Left renal cortex interstitium (tissue), 4 donors: Measurements from ENCODE around the gene SEMA5A. TPM values are rescaled to one million over a fixed set of nuclear protein-coding genes. Genes with fewer than 3 reads are reported as not detected.

Experiments used
- DNase-seq, 4 donors: peaks; one replicate each; pipeline ENCODE4 v3.0.0-alpha.2; 2013; ENCODE audit warnings: low read depth in 4 of 4, low spot score in 2 of 4, missing footprints in 1 of 4
- polyA plus RNA-seq, 4 donors: library from polyadenylated mRNA; unstranded; fragments of 120-200 nt; gene quantifications; one replicate each; pipeline ENCODE4 v1.2.1, GENCODE V29; 2013; ENCODE audit not compliant: insufficient read length in 4 of 4

Gene SEMA5A
- polyA plus RNA-seq, 4 donors = 34.7 to 37.4 (median 36.2) TPM

GRCh38 chr5:9342161-9342787 lies 203.6 kb downstream of the SEMA5A start:
- DNase-seq = no peak

- DNase-seq = no peak
Measured at GRCh38 chr5:9340085-9340484, 205.8 kb downstream of the SEMA5A start.

GRCh38 chr5:9339206-9339818 lies 206.6 kb downstream of the SEMA5A start:
- DNase-seq = no peak

- no peak for DNase-seq
Measured at GRCh38 chr5:9338796-9339195, 207.1 kb downstream of the SEMA5A start.

DNA sequence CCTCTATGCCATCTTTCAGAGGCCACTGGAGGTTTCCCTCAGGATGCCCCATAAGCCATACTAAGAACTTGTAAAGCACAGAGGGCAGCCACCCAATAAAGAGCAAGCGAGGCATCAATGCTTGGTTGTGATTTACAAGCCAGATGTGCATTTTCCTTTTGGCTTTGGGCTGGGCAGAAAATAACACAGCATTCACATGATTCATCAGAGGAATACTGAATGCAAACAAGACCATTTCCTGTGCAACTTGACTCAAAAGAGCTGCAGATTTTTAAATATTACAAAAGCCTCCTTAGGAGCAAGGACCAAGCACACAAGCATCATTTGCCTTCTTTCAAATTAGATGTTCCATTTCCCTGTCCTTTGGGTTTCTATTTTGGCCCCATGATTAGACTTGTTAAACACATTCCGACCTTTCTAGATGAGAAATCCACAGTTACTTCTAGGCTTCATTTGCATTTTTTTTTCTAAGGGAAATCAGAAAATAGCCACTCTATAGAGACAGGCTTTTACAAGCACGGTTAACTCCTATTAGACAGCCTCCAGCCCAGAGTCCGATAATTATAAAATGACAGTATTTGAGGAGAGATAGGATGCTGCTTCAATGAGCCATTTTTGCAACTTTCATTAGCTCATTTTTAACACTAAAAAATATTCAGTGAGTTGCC lies 207.8 kb downstream of the SEMA5A start:
- no peak for DNase-seq

DNA sequence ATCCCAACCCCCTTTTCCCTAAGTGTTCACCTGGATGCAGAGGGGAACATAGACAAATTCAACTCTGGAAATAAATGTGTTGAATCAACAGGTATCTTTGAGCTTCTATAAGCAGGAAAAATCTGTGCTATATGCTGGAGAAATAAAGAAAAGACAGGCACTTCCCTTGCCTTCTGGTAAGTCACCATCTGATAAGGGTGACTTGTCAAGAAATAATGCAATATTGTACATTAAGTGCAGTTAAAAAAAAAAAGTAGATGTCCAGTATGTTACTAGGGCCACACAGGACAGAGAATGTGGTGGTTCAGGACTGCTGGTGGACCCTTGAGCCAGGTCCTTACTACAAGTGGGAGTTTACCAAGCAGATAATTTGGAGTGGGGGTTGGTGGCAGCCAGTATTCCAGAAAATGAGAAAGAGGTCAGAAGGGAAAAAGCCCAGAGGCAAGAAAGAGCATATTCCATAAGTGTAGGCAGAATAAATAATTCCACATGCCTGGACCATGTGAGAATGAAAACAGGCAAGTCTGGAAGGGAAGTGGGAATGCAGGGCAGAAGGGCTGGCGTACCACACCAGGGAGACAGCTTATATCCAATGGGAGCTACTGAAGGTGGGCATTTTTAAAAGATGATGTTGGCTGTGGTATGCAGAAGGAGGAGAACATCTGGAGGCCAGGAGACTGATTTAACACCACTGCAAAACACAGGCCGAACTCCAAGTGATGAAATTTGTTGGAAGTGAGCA lies 209.9 kb downstream of the SEMA5A start:
- DNase-seq = no peak

- no peak for DNase-seq
Measured at GRCh38 chr5:9335269-9335668, 210.6 kb downstream of the SEMA5A start.

- DNase-seq = no peak
Measured at GRCh38 chr5:9332026-9332425, 213.8 kb downstream of the SEMA5A start.

DNA sequence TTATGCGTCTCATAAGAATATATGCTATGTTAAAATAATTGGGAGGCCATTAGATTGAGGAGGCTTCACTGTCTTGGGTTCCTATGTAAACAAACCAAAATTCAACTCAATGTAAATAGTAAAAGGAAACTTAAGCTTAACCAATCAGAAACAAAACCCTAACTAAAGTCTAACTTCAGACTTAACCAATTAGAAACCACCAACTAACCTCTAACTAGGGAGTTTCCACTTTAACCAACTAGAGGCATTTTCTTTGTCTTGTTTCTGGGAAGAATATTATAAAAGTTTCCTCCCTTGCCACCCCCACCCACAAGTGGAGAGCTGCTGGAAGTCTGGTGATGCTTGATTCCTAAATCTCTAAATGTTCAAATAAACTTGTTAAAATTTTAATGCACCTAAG lies 214.5 kb downstream of the SEMA5A start:
- no peak for DNase-seq

- DNase-seq = no peak
Measured at GRCh38 chr5:9329125-9329524, 216.8 kb downstream of the SEMA5A start.

DNA sequence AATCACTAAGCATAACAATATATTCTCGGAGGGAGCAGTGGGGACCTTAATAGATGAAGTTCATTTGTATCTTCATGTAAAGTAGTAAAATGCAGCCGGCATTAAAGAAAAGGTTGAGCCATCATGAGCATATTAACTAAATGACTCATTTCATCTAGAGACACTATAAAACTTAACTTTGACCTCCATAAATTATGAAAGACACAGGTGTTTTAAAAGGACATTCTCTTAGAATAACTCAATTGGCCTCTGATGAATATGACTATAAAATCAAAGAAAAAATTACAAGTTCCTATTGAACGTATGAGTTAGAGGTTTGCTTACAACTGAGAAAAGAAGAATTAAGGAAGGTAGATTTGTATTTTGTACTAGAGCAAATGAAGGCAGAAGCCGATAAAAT lies 220.3 kb downstream of the SEMA5A start:
- DNase-seq = no peak

DNA sequence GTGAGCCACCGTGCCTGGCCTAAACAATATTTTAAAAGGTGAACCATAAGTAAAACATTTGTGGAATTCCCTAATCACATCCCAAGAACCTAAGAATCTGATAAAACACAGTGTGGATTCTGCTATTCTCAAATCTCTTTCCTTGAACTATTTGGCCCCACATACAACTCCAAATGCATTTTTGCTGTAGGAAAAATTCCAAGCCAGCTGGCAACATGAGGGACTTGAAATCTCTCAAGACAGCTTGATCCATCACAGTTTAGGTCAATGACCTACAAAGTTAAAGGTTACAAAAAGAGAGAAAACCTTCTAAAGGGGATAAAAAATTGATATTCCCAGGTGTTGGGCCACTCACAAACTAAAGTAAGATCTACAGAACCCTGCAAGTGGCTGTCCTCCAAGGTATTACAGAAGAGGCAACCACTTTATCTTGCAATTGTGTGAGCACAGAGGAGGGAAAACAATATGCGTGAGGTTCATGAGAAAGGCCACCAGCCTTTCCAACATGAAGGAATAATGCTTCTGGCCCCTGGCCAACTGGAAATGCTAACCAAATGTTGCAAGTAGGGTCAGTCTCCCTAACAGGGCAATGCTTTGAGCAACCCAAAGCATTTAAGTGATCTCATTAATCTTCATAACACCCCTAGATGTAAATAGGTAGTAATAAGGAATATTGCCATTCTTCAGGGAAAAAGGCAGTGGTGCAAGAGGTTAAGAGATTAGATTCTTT lies 221.4 kb downstream of the SEMA5A start:
- no peak for DNase-seq

GRCh38 chr5:9320652-9321051 lies 225.2 kb downstream of the SEMA5A start:
- DNase-seq = no peak

DNA sequence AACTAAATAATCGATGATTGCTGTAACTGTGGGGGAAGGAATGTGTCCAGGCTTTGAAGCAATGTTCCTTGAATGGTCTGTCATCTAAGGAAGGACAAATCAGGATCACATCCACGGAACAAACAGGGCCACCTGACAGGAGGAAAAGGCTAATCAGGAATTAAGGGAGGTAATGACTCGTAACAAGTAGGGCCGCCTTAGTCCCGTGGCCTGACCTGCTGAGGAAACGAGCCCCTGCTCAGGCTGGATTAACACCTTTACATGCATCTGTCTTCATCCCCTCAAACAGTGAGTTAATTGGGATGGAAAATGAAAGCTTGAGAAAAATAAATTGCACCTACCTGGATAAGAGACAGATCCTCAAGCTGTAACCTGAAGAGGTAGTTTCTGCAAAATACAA lies 227.8 kb downstream of the SEMA5A start:
- no peak for DNase-seq

DNA sequence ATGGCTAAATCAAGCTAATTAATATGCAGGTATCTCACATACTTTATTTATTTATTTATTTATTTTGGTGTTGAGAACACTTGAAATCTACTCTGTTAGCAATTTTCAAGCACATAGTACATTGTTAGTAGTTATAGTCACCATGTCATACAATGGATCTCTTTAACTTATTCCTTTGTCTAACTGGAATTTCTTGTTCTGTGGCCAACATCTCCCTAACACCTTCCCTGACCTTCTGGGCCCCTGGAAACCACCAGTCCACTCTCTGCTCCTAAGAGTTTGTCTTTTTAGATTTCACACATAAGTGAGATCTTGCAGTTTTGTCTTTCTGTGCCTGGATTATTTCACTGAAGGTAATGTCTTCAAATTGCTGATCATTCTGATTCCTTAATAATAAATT lies 229.1 kb downstream of the SEMA5A start:
- DNase-seq = no peak

DNA sequence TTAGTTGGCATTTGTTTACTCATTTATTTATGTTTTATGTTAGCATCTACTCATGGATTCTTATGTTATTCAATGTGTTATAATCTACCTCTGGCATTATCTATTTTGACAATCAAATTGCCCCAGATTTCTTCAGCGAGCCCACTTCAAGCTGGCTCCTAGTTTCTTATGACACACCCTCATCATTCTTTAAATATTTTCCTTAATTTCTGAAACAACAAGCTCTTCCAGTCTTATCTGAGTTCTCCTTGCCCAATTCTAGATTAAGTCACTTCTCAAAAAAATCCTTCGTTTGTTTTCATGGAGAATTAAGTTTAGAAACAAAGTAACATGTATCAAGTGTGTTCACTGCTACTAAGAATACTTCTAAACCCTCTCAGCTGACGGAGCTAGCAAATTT lies 229.8 kb downstream of the SEMA5A start:
- DNase-seq = no peak

DNA sequence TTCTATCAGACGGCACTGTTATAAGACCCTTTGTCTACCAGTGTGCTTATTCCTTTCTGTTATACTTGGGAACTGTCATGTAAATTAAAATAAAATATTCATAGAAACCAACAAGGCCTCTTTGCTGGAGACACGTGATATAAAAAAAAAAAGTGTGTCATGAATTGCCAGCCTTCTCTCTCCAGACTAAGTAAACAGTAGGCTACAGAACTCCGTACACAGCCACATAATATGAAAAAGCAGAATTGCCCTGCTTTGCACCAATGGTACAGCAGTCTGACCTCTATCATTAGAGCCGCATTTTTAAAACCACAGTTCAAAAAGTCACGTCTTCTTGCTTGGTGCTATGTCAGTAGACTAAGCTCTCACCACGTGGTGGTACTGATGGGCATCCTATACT lies 231.3 kb downstream of the SEMA5A start:
- DNase-seq = no peak

GRCh38 chr5:9313751-9314150 lies 232.1 kb downstream of the SEMA5A start:
- DNase-seq = no peak

GRCh38 chr5:9307150-9307549 lies 238.7 kb downstream of the SEMA5A start:
- DNase-seq = no peak

- no peak for DNase-seq
Measured at GRCh38 chr5:9302218-9302617, 243.7 kb downstream of the SEMA5A start.

- DNase-seq = no peak
Measured at GRCh38 chr5:9301200-9301599, 244.7 kb downstream of the SEMA5A start.
